HG03097 (cell line): Measurements from ENCODE around the gene VWF.

ENCODE experiments used
- ATAC-seq: cut with Tn5 transposase; IDR thresholded peaks from one replicate; pipeline ENCODE4 v1.9.1; 2021; ENCODE audit not compliant: unreplicated experiment, low FRiP score

VWF gene

DNA sequence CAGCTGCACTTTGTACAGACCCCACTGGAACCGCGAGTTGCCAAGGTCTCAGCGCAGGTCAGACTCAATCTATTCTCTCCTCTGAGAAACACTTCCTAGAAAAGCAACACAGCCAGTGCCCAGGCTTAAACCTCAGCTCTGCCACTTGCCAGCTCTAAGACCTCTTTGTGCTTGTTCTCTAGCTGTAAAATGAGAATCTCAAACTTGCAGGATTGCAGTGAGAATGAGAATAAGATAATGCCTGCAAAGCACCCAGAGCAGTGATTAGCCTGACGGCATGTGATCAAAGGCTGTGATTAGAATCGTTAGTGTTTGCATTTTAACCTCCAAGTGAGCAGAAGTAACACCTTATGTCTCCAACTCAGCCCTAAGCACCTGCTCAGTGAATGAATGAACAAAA lies 200.7 kb downstream of the VWF start:
- no peak for ATAC-seq

DNA sequence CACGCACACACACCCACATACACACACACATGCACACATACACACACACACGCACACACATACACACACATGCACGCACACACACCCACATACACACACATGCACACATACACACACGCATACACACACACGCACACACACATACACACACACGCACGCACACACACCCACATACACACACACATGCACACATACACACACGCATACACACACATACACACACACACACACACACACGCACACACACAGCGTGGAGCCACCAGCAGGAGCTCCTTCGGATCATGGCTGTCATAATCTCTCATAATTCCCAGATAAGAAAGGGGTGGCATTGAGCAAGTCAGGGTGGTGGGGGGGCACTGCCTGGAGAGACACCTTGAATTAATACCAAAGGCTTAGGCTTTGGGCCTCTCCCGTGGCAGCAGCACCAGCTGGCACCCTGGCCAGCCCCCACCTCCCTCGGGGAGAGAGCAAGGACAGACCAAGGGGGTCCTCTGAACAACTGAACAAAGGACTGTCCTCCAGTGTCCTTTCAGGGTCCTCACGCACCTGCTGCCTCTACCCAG lies 201.3 kb downstream of the VWF start:
- no peak for ATAC-seq

DNA sequence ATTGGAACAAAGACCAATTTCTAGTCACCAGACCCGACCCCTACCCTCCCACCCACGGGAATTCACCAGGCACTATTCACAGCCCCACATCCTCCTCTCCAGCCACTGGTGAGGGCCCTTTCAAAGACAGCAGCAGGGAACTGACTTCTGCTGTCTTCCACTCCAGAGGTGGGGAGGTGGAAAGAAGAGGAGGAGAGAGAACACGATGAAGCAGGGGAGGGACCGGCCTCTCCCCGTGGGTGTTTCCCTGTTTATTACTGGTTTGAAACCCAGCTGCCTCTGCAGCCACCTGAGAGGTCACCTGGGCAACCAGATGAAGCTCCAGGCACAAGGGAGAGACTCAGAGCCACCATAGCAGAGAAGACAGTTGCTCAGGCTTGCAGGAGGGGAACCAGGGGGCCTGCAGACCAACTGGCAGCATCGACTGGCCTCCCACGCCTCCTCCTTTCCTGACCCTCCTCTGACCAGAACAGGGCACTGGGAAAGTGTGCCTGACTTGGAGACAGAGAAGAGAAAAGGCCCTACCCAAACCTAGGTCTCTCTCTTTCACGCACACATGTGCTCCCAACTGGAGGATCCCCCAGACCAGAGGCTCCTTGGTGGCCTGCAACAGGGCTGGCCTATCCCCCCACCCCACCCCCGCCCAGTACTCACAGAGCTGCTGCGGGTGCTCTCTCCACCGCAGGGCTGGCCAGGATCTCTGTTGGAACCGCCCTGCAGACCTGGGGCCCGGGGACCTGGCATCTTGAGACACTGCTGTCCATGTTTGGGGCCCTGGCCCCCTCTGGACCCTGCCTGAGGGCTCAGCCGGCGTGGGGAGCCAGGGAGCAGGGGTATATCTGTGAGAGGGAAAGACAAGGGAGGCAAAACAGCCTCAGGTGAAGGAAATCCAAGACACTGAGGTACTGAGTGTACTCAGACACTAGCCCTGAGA lies 202.2 kb downstream of the VWF start:
- ATAC-seq: no peak

DNA sequence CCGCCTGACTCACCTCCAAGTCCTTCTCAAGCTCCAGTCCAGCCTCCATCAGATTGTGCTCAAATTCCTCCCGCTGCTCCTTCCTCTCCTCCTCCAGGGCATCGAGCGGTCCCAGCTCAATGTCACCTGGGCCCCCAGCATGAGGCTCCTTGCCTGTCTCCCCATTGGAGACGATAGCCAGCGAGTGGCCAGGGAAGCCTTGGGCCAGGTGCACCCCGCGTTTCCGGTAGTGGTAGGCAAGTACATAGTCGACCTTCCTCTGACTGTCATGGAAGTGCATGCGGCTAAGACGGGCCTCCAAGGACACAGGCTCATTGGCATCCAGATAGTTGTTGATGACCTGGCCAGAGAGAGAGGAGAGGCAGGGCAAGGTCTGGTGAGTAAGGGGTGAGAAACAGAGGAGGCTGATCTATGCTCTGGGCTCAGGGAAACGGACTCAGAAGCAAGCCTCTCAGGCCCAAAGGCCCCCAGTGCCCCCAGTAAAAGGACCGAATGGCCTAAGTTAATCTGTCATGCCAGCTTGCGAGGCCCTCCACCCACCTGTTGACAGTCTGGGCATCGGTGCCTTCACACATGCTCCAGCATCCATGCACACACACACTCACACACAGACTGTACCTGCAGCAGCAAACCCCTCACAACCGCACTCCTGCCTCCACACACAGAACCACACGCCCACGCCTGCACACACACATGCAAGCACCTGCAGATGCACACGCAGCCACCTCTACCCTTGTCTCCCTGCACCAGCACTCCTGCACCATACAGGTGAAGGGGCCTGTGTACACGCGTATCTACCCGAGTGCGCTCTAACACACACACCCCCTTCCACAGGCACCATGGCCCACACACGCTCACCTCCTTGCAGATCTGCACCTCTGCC lies 203.2 kb downstream of the VWF start:
- no peak for ATAC-seq

DNA sequence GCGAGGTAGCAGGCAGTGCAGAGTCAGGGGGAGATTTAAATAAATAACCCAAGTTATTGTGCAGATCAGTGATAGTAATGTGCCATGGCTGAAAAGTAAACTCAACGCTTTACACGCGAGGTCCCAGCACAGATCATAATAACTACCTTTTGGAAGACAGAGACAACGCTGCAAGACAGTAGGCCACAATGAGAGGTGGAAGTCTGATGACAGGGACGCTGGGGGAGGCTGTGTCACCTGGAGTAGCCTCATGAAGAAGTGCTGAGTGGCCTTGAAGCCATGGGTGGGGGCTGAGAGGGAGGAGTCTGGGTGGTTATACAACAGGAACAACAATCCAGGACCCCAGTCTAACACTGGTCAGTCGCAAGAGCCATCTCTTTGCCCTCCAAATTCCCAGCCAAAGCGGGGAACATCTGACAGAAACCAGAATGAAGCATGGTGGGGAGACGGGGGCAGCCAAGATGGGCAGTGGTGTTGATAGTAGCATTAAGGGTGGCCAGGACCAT lies 207.6 kb downstream of the VWF start:
- no peak for ATAC-seq

DNA sequence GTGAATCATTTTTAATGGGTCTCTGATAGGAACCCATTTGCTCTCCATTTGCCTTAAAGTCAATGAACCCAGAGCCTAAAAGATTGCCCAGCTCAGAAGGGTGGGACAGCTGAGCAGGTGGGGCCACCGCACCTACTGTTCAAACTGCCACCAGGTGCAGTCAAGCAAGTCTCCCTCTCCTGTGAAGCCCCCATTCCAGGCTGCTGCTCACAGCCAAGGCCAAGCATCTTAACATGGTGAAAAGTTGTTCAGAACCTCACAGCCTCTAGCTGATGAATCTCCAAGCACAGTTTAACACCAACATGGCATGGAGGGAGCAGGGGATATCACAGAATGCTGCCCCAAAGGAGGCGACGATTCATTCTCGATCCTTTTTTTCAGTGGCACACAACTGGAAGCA lies 209.0 kb downstream of the VWF start:
- ATAC-seq: no peak

DNA sequence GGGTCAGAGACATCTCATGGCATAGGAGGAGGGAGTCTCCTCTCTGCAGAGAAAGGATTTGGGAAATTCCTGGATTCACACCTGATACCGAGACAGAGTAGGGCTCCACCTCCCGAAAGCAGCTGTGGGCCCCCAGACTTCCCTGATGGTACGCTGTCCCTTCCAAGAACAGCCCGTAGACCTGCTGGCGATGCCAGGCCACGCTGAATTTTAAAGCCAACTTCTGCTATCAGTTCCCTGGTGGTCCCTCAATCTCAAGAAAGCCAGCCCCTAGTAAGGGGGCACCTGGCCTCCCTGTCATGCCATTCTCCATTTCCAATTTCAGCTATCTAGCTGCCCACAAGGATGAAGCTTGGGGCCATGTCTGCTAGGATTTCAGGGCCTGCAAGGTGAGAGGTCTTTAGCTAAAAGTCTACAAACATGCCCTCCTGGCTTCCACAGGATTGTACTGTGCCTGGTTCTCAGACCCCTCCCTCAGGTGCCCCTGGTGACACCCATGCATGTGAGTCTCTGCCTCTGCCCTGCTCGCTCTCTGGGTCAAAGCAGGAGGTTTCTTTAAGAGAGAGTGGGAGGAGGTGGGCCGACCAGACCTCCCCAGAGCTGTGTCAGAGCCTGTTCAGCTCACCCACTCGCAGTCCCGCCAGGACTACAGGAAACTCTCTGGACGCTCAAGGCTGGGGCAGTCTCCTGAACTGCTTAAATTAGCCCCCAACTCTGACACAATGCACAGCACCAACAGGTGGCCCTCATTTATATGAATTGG lies 209.9 kb downstream of the VWF start:
- no peak for ATAC-seq

DNA sequence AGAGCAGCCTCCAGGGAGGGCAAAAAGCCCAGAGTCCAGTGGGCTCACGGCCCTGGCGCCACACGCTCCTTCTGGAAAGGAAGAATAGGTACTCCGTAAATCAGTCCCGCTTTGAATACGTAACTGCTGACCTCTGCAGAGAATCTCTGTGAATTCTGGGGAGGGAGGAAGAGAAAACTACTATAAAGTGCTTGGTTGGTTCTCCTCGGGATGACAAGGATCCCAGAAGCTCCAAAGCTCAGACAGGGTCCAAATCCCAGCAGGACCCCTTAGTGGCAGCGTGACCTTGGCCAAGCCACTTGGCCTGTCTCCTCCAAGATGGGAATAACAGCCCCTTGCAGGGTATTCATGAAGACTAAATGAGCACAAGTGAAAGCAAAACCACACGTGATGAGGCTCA lies 211.1 kb downstream of the VWF start:
- ATAC-seq: no peak

DNA sequence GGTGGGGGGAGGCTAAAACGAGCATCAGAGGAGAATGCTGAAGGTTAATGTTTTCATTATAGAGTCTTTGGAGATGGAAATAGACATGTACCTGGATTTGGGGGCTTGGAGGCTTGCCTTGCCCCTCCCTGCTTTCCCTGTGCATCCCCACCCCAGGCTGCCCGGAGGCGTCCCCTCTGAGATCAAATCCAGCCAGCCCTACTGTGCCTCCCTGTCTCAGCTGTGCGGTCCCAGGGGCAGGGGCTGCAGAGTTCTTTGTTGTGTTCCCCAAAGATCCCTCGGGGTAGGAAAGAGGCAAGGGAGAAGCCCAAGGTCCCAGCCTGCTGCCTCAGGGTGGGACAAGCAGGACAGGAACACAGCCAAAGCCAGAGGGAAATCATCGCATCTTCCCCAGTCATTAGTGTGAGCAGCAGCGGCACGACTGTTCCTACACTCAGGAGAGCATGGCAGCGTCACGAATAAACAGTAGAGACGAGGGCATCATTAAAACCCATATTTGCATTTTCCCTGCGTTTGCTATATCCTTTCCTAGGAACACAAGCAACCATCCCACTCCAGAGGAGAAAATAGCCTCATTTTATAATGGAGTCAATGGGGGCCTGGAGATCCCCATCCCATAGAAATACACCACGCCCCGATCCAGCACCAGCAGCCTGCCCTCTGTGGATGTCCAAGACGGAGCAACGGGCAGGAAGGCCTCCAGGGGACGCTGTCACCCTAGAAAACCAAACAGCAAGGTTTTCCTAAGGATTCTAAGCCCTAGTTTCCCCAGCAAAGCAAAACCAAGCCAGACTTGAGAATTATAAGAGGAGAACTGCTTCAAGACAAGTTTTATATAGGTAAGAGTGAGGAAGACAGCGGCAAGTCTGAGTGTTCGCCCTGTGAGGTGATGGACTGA lies 211.8 kb downstream of the VWF start:
- ATAC-seq: no peak

DNA sequence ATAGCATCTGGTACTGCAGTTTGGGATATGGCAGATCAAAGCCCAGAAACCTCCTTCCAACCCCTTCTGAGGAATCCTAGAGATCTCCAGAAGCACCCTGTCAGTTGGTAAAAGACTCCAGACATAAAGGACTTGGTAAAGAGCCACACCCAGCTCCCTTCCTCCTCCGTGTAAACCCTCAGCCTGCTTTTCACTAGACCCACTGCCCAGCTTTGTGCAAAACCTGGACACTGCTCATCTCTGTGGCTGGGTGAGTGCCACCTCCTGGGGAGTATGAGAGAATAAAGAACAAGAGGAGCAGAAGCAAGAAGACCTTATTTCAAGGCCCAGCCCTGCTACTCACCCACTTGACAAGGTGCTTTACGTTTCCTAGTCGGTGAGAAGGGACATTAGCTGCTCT lies 212.5 kb downstream of the VWF start:
- ATAC-seq: no peak

DNA sequence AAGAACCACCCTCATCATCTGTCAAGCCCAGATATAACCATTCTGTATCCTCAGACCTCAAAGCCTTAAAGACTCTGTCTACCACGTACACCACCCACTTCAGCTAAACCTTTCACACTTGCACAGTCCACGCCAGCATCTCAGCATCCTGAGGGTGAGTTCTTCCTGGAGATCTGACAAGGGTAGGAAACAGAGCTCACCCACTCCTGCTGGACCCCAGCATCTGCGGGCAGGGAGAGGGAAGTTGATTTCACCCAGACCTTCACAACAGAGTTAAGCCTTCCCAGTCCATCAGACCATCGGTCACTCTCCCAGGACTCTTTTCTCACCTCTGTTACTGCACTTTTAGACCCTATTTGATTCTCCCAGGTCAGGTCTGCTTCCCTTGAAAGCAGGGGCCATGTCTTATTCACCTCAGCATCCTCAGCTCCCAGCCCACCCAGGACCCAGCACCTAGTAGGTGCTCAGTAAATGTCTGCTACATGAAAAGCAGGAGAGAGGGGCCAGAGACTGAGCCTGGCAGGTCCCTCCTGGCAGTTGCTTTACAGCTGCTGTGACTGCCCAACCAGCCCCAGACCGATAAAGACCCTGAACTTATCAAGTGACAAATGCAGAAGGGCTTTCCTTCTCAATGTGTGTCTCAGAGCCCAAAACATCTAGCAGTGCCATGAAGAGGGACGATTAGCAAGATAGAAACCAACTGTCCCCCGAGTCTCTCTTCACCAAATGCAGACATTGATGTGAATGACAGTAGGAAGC lies 213.5 kb downstream of the VWF start:
- no peak for ATAC-seq

DNA sequence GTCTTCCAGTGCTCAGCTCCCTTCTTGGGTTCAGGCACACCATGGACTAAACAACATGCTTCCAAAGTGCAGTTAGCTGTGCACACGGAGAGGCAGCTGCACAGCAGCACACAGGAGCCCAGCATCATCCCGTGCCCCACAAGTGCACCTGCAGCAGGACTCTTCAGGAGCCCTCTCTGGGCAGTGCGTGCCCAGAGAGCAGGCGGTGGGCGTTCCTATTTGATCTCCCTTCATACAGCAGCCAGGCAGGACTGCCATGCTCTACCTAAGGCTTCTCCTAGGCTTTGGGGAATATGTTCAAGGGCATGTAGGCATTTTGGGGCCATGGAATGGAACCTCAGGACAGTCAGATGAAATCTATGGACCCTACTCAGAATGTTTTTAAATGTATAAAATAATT lies 214.9 kb downstream of the VWF start:
- no peak for ATAC-seq

DNA sequence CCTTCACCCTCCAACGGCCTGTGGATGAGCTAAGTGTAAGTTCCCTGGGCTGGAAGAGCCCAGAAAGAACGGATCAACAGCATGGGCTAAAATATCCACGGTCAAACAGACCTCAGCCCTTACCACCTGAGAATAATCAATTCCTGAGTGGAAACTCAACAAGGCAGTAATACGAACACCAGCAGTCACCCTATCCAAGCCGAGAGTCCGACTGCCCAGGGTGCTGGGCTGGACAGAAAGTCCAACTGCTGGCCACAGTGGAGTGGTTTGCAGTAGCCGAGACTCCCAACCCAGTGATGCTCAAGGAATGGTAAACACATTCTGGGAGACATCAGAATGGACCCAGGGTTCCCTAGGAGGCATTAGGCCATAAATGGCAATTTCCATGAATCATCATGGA lies 216.2 kb downstream of the VWF start:
- no peak for ATAC-seq

DNA sequence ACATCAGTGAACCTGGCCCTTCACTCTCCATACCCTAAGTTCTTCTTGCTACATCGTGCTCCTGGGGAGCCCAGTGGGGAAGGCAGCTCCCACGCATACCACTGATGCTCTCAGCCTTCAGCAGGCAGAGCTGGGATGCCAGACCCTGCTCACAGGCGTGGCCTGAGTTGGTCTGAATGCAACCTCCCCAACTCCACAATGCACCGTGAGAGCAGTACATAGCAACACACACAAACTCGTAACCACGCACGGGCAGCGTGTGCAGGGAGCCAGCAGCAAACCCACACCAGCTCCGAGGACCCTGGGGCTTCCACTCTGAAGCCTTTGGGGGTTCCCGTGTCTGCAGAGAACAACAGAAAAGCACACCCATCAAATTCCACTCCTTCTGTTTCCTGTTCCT lies 216.7 kb downstream of the VWF start:
- ATAC-seq: no peak

DNA sequence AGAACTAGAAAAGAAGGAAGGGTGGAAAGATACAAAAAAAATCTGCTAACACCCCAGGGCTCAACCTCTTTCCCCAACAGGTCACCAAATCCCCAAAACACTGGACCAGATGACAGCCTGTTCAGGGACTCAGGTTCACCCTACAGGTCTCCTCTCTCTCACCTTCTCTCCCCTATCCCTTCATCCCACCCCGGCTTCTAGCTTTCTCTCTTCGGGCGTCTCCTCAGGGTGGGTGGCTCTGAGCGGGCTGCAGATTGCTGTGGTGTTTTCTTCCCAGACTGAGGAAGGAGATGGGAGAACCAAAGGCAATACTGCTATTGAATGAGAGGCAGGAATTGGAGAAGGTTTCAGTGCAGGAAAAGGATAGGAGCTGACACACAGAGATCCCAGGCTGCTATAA lies 218.7 kb downstream of the VWF start:
- no peak for ATAC-seq

DNA sequence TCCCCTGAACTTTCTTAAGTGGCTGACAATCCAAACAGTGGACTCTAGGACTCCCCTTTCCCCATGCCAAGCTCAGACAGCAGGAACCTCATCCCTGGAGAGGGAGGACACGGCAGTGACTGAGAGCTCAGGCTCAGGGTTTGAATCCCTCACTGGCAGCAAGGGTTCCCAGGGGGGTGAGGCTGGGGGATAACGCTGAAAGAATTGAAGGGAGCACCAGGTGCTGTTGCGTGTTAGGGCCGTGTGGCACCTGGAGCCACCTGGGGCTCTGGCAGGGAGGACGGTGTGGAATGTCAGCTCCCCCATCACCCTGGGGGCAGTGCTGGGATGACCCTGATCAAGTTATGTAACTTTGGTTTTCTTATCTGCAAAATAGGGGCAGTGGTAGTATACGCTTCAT lies 219.5 kb downstream of the VWF start:
- ATAC-seq: no peak

DNA sequence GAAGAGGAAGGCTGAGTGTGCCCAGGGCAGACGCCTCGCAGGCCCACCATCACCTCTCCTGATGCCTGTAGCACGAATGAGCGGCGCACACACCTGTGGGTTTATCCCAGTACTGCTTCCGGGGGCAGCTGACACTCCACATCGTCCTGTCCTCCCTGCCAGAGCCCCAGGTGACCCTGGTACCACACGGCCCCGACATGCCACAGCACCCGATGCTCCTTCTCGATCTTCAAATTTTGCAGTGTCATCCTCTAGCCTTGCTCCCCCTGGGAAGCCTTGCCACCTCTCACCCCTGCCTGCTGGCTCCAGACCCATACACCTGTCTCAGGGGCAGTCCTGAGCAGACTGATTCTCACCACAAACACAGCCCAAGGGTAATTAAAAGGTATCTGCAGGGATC lies 220.0 kb downstream of the VWF start:
- ATAC-seq: no peak

DNA sequence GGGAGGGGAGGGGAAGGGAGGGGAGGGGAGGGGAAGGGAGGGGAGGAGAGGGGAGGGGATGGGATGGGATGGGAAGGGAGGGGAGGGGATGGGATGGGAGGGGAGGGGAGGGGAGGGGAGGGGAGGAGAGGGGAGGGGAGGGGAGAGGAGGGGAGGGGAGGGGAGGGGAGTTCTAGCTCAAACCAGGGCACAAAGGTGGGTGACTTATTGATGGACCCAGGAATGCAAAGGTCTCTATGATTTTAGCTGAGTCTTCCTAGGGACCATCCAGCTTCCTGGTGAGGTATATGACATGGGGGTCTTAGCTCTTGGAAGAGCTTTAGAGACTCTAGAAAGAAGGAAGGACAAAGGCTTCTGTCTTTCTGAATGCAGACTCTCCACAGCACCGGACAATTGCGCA lies 221.7 kb downstream of the VWF start:
- ATAC-seq: no peak

DNA sequence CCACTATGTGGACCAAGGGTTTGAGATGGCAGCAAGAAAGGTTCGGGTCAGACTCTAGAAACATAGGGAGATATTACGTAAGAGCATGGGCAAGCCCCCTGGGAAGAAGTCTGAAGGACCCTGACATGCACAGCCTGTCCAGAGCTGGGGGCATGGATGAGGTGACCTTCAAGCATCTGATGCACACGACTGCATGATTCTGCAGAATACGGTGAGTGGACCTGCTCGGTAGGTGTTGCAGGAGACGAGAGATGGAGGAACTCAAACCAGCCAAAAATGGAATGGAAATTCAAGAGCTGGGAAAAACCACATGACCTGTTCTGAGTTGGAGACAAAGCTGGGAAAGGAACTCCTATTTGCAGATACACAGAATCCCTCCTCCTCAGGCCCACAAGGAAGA lies 223.1 kb downstream of the VWF start:
- ATAC-seq: no peak
